HG03064 (cell line): ENCODE measurements around the gene TYMS.

Source experiments
- ATAC-seq: cut with Tn5 transposase; IDR thresholded peaks from one replicate; pipeline ENCODE4 v1.9.1; 2021; ENCODE audit warnings: low read depth; ENCODE audit not compliant: unreplicated experiment

TYMS gene

GRCh38 chr18:710418-711300, 53.2 kb downstream of the TYMS start:
- ATAC-seq = no peak

DNA sequence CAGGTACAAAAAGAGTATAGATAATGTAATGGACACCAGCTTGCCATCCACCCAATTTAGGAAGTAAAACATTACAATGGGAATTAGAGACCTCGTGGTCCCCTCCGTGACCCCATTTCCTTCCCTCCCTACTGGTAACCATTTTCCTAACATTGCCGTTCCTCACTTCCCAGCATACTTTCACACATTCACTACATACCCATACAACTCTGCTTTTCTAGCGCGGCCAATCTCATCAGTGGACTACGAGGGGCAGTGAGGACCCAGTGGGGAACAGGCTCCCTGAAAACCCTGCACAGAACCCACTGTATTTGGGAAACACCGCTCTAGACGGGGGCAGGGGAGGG, 53.8 kb downstream of the TYMS start:
- ATAC-seq = no peak

GRCh38 chr18:711657-712400, 54.4 kb downstream of the TYMS start:
- ATAC-seq = peak; percentile 54

GRCh38 chr18:712401-713134, 55.1 kb downstream of the TYMS start, which contains the start of gene ENOSF1:
ENOSF1 (minus strand) TSS chr18:712630; CDS start chr18:712587, 43 bp downstream.
- peak; percentile 90 for ATAC-seq

DNA sequence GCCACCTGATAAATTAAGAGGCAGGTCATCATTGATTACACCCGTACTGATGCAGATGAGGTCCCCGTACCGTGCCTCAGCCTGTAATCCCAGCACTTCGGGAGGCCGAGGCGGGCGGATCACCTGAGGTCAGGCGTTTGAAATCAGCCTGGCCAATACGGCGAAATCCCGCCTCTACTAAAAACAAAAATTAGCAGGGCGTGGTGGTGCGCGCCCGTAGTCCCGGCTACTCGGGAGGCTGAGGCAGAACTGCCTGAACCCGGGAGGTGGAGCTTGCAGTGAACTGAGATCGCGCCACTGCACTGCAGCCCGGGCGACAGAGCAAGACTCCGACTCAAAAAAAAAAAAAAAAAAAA, 55.7 kb downstream of the TYMS start:
- no peak for ATAC-seq

- ATAC-seq = no peak
Observed at GRCh38 chr18:715626-716025, 58.2 kb downstream of the TYMS start.

DNA sequence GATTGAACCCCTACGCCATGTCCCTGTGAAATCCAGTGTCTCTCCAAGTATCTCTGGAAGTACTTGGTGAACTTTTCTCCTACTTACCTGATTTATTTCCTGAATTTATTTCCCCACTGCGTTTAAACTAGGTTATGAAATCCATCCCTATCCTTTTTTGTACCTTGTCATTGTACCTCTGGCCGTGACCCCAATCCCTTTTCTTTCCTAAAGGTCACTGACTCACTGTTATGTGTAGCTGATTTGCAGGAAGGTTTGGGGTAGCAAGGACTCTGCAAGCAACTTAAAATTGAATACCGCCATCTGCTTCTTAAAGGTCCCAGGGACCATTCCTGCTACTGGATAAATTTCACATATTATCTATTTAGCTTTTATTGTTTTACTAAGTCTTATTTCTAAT, 59.5 kb downstream of the TYMS start:
- ATAC-seq = no peak
